Activated CD4-positive, alpha-beta T cell treated with anti-CD3 and anti-CD28 coated beads for 36 hours (primary cell): Measurements from ENCODE around the gene TNNC1. TPM values are rescaled to one million over a fixed set of nuclear protein-coding genes. Genes with fewer than 3 reads are reported as not detected.

Experiments
- ATAC-seq: fragments of 200-7000 bp; cut with Tn5 transposase; one replicate; pipeline ENCODE4 v1.10.0; 2021; ENCODE audit warnings: mild to moderate bottlenecking, moderate library complexity
- CTCF ChIA-PET: fragments of 350-600 bp; sonication (Branson Sonifier 250); formaldehyde crosslinking; loops from one replicate; lab custom pipeline; 2021; ENCODE audit warnings: antibody characterized with exemption; lab: Charles Lee
- POLR2A ChIA-PET: fragments of 350-600 bp; sonication (Branson Sonifier 250); formaldehyde crosslinking; loops from one replicate; lab custom pipeline; 2021; ENCODE audit warnings: antibody characterized with exemption, inconsistent platforms; lab: Charles Lee
- DNase-seq: peaks from one replicate; pipeline ENCODE4 v3.0.0-alpha.2; 2020
- H3K27ac Mint-ChIP-seq: one replicate; pipeline ENCODE4 v1.8.0; 2021; ENCODE audit warnings: mixed read lengths
- H3K27me3 Mint-ChIP-seq: one replicate; pipeline ENCODE4 v1.8.0; 2021; ENCODE audit warnings: mixed read lengths
- H3K36me3 Mint-ChIP-seq: one replicate; pipeline ENCODE4 v1.8.0; 2021; ENCODE audit warnings: low read depth, mixed read lengths
- H3K4me1 Mint-ChIP-seq: one replicate; pipeline ENCODE4 v1.8.0; 2021; ENCODE audit warnings: mixed read lengths
- H3K4me3 Mint-ChIP-seq: one replicate; pipeline ENCODE4 v1.8.0; 2021; ENCODE audit warnings: mild to moderate bottlenecking, moderate library complexity, mixed read lengths
- H3K9me3 Mint-ChIP-seq: one replicate; pipeline ENCODE4 v1.8.0; 2021; ENCODE audit warnings: low read depth, mixed read lengths
- intact Hi-C, 2 experiments: fragments of 100-400 bp; cut with DNase I in 1 of 2; cut with micrococcal nuclease in 1 of 2; formaldehyde crosslinking; loops; one replicate each; pipeline versions ENCODE4 v1.14.2 to v1.15.1; 2022 to 2024; cut with DNase I, micrococcal nuclease
- total RNA-seq, 2 experiments: library from RNA; stranded (reverse); gene quantifications; one replicate each; pipeline ENCODE4 v1.2.3, GENCODE V29; 2021

Gene TNNC1
- total RNA-seq, 2 experiments from 2014 or later = 2.7 to 4.2 TPM

GRCh38 chr3:52403271-52403841 lies 50.5 kb downstream of the TNNC1 start:
- intact Hi-C loops = no loop called here
- Mint-ChIP-seq H3K27ac (no peak overlapping the region), H3K4me3 (no peak overlapping the region), H3K9me3 (no peaks in the 10 kb centered on the region), H3K27me3 (no peaks in the 10 kb centered on the region), H3K4me1 (peaks cover 8% of the 10 kb centered on the region), H3K36me3 (peaks cover 38% of the 10 kb centered on the region)
- ChIA-PET CTCF (no interaction called here), POLR2A (no interaction called here)
- ATAC-seq = no peak
- DNase-seq = no peak

- Mint-ChIP-seq H3K27ac (no peak overlapping the region), H3K4me1 (peaks cover 3% of the 10 kb centered on the region), H3K4me3 (no peak overlapping the region), H3K27me3 (no peaks in the 10 kb centered on the region), H3K36me3 (peaks cover 33% of the 10 kb centered on the region), H3K9me3 (no peaks in the 10 kb centered on the region)
- intact Hi-C loops = no loop called here
- POLR2A ChIA-PET = interaction anchor here (1.1 kb wide), 1 partner anchor 9 kb away, joined by 7 read pairs; no protein-coding TSS in a partner anchor
- ATAC-seq = no peak
- no peak for DNase-seq
- CTCF ChIA-PET = no interaction called here
Observed at GRCh38 chr3:52402706-52403270, 51.1 kb downstream of the TNNC1 start.

GRCh38 chr3:52402101-52402521 lies 51.7 kb downstream of the TNNC1 start:
- H3K27ac Mint-ChIP-seq = no peak overlapping the region
- intact Hi-C loops = no loop called here
- no peaks in the 10 kb centered on the region for H3K9me3 Mint-ChIP-seq
- ATAC-seq (no peak), DNase-seq (peak; percentile 3)
- H3K4me1 Mint-ChIP-seq = peaks cover 2% of the 10 kb centered on the region
- H3K36me3 Mint-ChIP-seq = peaks cover 28% of the 10 kb centered on the region
- POLR2A ChIA-PET = interaction anchor here (1.1 kb wide), 1 partner anchor 10 kb away, joined by 7 read pairs; no protein-coding TSS in a partner anchor
- CTCF ChIA-PET = no interaction called here
- no peaks in the 10 kb centered on the region for H3K27me3 Mint-ChIP-seq
- H3K4me3 Mint-ChIP-seq = no peak overlapping the region

GRCh38 chr3:52401551-52401950 lies 52.3 kb downstream of the TNNC1 start:
- Mint-ChIP-seq H3K4me1 (no peaks in the 10 kb centered on the region), H3K27ac (no peak overlapping the region), H3K4me3 (no peak overlapping the region), H3K36me3 (peaks cover 24% of the 10 kb centered on the region), H3K9me3 (no peaks in the 10 kb centered on the region), H3K27me3 (no peaks in the 10 kb centered on the region)
- intact Hi-C loops = no loop called here
- DNase-seq = no peak
- ChIA-PET POLR2A (interaction anchor here (1.1 kb wide), 1 partner anchor 10 kb away, joined by 7 read pairs; no protein-coding TSS in a partner anchor), CTCF (no interaction called here)
- ATAC-seq = no peak

Other genes with a start within 250 kb of the TNNC1 start
- under 1 TPM; 0.59 to 0.74 TPM for gene TLR9, start 228.4 kb downstream of the TNNC1 start, total RNA-seq
- gene TWF2, start 214.9 kb downstream of the TNNC1 start, total RNA-seq = 10 to 100 TPM; 85.0 to 93.5 TPM
- 10 to 100 TPM; 52.9 to 59.2 TPM for gene PPM1M, start 208.3 kb downstream of the TNNC1 start, total RNA-seq
- 100 to 1,000 TPM in 1 of 2 experiments, 10 to 100 TPM in 1; 95.2 to 113 TPM for gene WDR82, start 175.4 kb downstream of the TNNC1 start, total RNA-seq
- 10 to 100 TPM; 13.3 to 18.8 TPM for gene GLYCTK, start 166.2 kb downstream of the TNNC1 start, total RNA-seq
- 10 to 100 TPM in 1 of 2 experiments, 1 to 10 TPM in 1; 7.4 to 10.1 TPM for gene DNAH1, start 137.7 kb downstream of the TNNC1 start, total RNA-seq
- 10 to 100 TPM; 80.6 to 94.1 TPM for gene BAP1, start 44.0 kb downstream of the TNNC1 start, total RNA-seq
- gene PHF7, start 43.4 kb downstream of the TNNC1 start, total RNA-seq = 10 to 100 TPM; 13.9 to 14.1 TPM
- gene SEMA3G, start 8.9 kb downstream of the TNNC1 start, total RNA-seq = not detected
- gene NISCH, start 1.6 kb upstream of the TNNC1 start, total RNA-seq = 10 to 100 TPM; 61.4 to 68.9 TPM
- under 1 TPM; 0.09 to 0.14 TPM for gene STAB1, start 41.3 kb upstream of the TNNC1 start, total RNA-seq
- 10 to 100 TPM; 35.6 to 59.1 TPM for gene NT5DC2, start 79.8 kb upstream of the TNNC1 start, total RNA-seq
- 10 to 100 TPM; 12.0 to 12.7 TPM for gene UQCC5, start 82.6 kb upstream of the TNNC1 start, total RNA-seq
- 10 to 100 TPM; 57.6 to 59.8 TPM for gene PBRM1, start 231.9 kb upstream of the TNNC1 start, total RNA-seq
- gene GNL3, start 232.0 kb upstream of the TNNC1 start, total RNA-seq = 100 to 1,000 TPM; 206 to 218 TPM